Activated effector memory CD4-positive, alpha-beta T cell treated with Interleukin-2 at 50 U/mL for 16 hours (primary cell): ENCODE results near the gene HDGFL3.
"Not testable (repeated sequence)": the region's sequence is repeated elsewhere in the genome, so short reads cannot be mapped to it uniquely, and the experiment has no call there.

Source experiments
- DNase-seq: peaks from one replicate; pipeline ENCODE4 v3.0.0-alpha.2; 2020

Gene HDGFL3

GRCh38 chr15:83192742-83193141 lies 14.9 kb downstream of the HDGFL3 start:
- no peak for DNase-seq

GRCh38 chr15:83190450-83190849 lies 17.2 kb downstream of the HDGFL3 start:
- no peak for DNase-seq

- no peak for DNase-seq
Observed at GRCh38 chr15:83185561-83185960, 22.1 kb downstream of the HDGFL3 start.

- no peak for DNase-seq
Observed at GRCh38 chr15:83178869-83179325, 28.7 kb downstream of the HDGFL3 start.

- no peak for DNase-seq
Observed at GRCh38 chr15:83178390-83178789, 29.2 kb downstream of the HDGFL3 start.

GRCh38 chr15:83174891-83175290 lies 32.7 kb downstream of the HDGFL3 start:
- DNase-seq: no peak

- DNase-seq: no peak
Observed at GRCh38 chr15:83170474-83171165, 37.0 kb downstream of the HDGFL3 start.

GRCh38 chr15:83169576-83169975 lies 38.0 kb downstream of the HDGFL3 start:
- not testable (repeated sequence) for DNase-seq

- DNase-seq: no peak
Observed at GRCh38 chr15:83166830-83167229, 40.8 kb downstream of the HDGFL3 start.

GRCh38 chr15:83166218-83166617 lies 41.4 kb downstream of the HDGFL3 start:
- DNase-seq: no peak

- DNase-seq: no peak
Observed at GRCh38 chr15:83164771-83165404, 42.7 kb downstream of the HDGFL3 start.

GRCh38 chr15:83164111-83164770 lies 43.4 kb downstream of the HDGFL3 start:
- DNase-seq: no peak

- no peak for DNase-seq
Observed at GRCh38 chr15:83163032-83163431, 44.6 kb downstream of the HDGFL3 start.

GRCh38 chr15:83160741-83161140 lies 46.9 kb downstream of the HDGFL3 start:
- DNase-seq: no peak

- no peak for DNase-seq
Observed at GRCh38 chr15:83158393-83158792, 49.2 kb downstream of the HDGFL3 start.

- no peak for DNase-seq
Observed at GRCh38 chr15:83155942-83156341, 51.7 kb downstream of the HDGFL3 start.

- DNase-seq: no peak
Observed at GRCh38 chr15:83153288-83153687, 54.3 kb downstream of the HDGFL3 start.

GRCh38 chr15:83144771-83145170 lies 62.9 kb downstream of the HDGFL3 start:
- no peak for DNase-seq

GRCh38 chr15:83142151-83142550 lies 65.5 kb downstream of the HDGFL3 start:
- DNase-seq: not testable (repeated sequence)

GRCh38 chr15:83132861-83133523 lies 74.6 kb downstream of the HDGFL3 start:
- no peak for DNase-seq

- DNase-seq: no peak
Observed at GRCh38 chr15:83129791-83130190, 77.8 kb downstream of the HDGFL3 start.

GRCh38 chr15:83127547-83128150 lies 80.0 kb downstream of the HDGFL3 start:
- no peak for DNase-seq

- no peak for DNase-seq
Observed at GRCh38 chr15:83123529-83123928, 84.1 kb downstream of the HDGFL3 start.
